HG03520 (cell line): ENCODE data around the gene BAIAP2L1.

Source experiments
- ATAC-seq: cut with Tn5 transposase; IDR thresholded peaks from one replicate; pipeline ENCODE4 v1.9.1; 2021; ENCODE audit warnings: mild to moderate bottlenecking, moderate library complexity; ENCODE audit not compliant: unreplicated experiment

BAIAP2L1 gene

GRCh38 chr7:98242342-98242741, 158.5 kb downstream of the BAIAP2L1 start:
- ATAC-seq, result no peak

- no peak for ATAC-seq
Observed at GRCh38 chr7:98241674-98242241, 159.1 kb downstream of the BAIAP2L1 start.
